Right lobe of liver (tissue), 6 donors: Measurements from ENCODE around the gene IPPK. TPM values are rescaled to one million over a fixed set of nuclear protein-coding genes. Genes with fewer than 3 reads are reported as not detected.
A peak's percentile ranks its signal among the peaks of the same experiment; 100 is the strongest.

Experiments
- ATAC-seq, 4 donors: fragments of 200-7000 bp; cut with Tn5 transposase; one replicate each; pipeline ENCODE4 v1.9.1; 2020; ENCODE audit warnings: mild to moderate bottlenecking in 4 of 4, moderate library complexity in 4 of 4
- DNase-seq, 3 donors: peaks; one replicate each; pipeline ENCODE4 v3.0.0-alpha.2; 2020
- H3K27ac ChIP-seq, 3 donors: fragments of 200-600 bp; one replicate each; pipeline ENCODE4 v1.8.0; 2022
- H3K27me3 ChIP-seq, 2 donors: fragments of 200-600 bp; one replicate each; pipeline ENCODE4 v1.8.0; 2022
- H3K36me3 ChIP-seq, 4 donors: fragments of 200-600 bp; sonication (generic) in 1 of 4; one replicate each; pipeline versions ENCODE4 v1.5.1 to v1.8.0; 2017 to 2022; ENCODE audit warnings: control low read depth in 1 of 4
- H3K4me1 ChIP-seq, 4 donors: fragments of 200-600 bp; sonication (generic) in 1 of 4; one replicate each; pipeline versions ENCODE4 v1.5.1 to v1.8.0; 2017 to 2022; ENCODE audit warnings: control low read depth in 1 of 4
- H3K4me3 ChIP-seq, 3 donors: fragments of 200-600 bp; one replicate each; pipeline ENCODE4 v1.8.0; 2022
- H3K9me3 ChIP-seq, 4 donors: fragments of 200-600 bp; sonication (generic) in 1 of 4; one replicate each; pipeline versions ENCODE4 v1.5.1 to v1.8.0; 2017 to 2022; ENCODE audit warnings: control low read depth in 1 of 4
- POLR2A ChIP-seq: fragments of 450-650 bp; IDR thresholded peaks from one replicate; pipeline ENCODE4 v1.6.1; 2017; ENCODE audit warnings: antibody characterized with exemption, mild to moderate bottlenecking
- WGBS: methylation state at CpG from one replicate; pipeline ENCODE4 v1.1.6; 2018; ENCODE audit warnings: low coverage, low lambda C conversion rate; ENCODE audit not compliant: insufficient coverage; ENCODE audit errors: missing lambda C conversion rate; 5-methylcytosine and 5-hydroxymethylcytosine counted together
- intact Hi-C, 2 donors: fragments of 100-400 bp; cut with DNase I; formaldehyde crosslinking; loops; one replicate each; pipeline versions ENCODE4 v1.11.2 to v1.14.1; 2022
- total RNA-seq, 6 experiments: library from RNA; depleted of rRNA in 2 of 6; stranded (reverse); fragments of >200 nt in 2 of 6; fragmentation: NEBNext Ultra II Directional in 3 of 6; extraction: Animal tissue kit (Norgen Biotek cat#: 25700) in 3 of 6; gene quantifications; one replicate each; pipeline versions ENCODE4 v1.1.0 to v1.2.4, GENCODE V29; 2016 to 2023
- TF ChIP-seq, protein P1 (sequence below), 4 donors: fragments of 200-600 bp in 3 of 4; fragments of 450-650 bp in 1 of 4; IDR thresholded peaks; one replicate each; pipeline versions ENCODE4 v1.5.1 to v1.8.0; 2016 to 2022; ENCODE audit warnings: antibody characterized with exemption in 4 of 4, mild to moderate bottlenecking in 2 of 4
- donor health status: DM: no; HTN: yes; CAD: no.
- donor health status: DM: no; HTN: no; CAD: no.
- donor health status: DM: no; HTN: no; CAD: no.
- donor health status: DM: no; HTN: yes; CAD: no.
- donor health status: DM: no; HTN: yes; CAD: no.

Gene IPPK
- total RNA-seq, 6 experiments from 2014 or later, result 2.4 to 4.9 (median 3.7) TPM

DNA sequence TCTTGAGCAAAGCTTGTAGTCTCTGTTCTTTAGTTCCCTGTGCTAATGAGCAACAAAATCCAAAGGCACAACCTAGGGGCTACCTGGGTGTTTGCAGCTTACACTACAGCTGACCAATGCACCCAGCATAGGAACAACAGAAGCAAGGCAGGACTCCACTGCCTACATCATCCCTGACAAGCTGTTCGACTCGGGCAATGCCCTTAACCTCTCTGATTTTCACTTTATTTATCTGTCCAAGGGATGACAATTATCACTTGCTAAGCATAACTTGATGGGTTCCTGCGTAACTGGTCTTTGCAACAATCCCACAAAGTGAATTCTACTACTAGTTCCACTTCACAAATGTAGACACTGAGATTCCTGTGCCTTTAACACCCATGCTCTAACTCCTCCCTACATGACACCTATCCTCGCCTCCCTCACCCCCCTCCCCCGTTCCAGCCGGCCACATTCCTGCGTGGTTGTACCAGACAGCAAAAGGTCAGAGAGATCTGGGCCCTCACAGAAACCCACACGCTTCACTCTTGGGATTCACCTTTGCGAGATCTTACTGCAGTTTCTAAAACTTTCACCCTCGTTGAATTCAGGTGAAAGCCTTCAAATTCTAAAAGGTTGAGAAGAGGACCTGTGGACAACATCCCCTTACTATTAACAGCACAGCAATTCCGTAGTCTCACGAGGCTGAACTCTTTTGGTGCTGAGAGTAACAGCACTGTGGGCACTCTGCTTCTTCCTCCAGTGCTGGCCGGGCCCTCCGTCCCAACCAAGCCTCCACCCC lies 995 bp downstream of the IPPK start:
- WGBS, result 10% methylated on average over 13 of the region's 14 CpGs
- no peaks in the 10 kb centered on the region for H3K36me3 ChIP-seq
- TF ChIP-seq POLR2A, result peak; percentile 75
- TF ChIP-seq, protein P1, sequence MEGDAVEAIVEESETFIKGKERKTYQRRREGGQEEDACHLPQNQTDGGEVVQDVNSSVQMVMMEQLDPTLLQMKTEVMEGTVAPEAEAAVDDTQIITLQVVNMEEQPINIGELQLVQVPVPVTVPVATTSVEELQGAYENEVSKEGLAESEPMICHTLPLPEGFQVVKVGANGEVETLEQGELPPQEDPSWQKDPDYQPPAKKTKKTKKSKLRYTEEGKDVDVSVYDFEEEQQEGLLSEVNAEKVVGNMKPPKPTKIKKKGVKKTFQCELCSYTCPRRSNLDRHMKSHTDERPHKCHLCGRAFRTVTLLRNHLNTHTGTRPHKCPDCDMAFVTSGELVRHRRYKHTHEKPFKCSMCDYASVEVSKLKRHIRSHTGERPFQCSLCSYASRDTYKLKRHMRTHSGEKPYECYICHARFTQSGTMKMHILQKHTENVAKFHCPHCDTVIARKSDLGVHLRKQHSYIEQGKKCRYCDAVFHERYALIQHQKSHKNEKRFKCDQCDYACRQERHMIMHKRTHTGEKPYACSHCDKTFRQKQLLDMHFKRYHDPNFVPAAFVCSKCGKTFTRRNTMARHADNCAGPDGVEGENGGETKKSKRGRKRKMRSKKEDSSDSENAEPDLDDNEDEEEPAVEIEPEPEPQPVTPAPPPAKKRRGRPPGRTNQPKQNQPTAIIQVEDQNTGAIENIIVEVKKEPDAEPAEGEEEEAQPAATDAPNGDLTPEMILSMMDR (IDR thresholded peaks at IDR 0.05), result no peak
- H3K4me1 ChIP-seq, result peaks cover 0 to 26% (median 9%) of the 10 kb centered on the region in 4 donors
- DNase-seq, result peak in 1 of 3 donors; percentile 76
- ATAC-seq, result peak in 2 of 4 donors; percentile 11 to 51
- H3K27ac ChIP-seq, result peak overlapping the region; percentile 64 to 82 (median 81)
- H3K27me3 ChIP-seq, result no peaks in the 10 kb centered on the region
- H3K9me3 ChIP-seq, result no peaks in the 10 kb centered on the region
- peak overlapping the region; percentile 93 to 97 (median 96) for H3K4me3 ChIP-seq
- intact Hi-C loops, result loop anchor here in 1 of 2 donors (10.0 kb wide), 1 partner anchor 96 kb away; the partner anchor contains the start of gene BICD2

DNA sequence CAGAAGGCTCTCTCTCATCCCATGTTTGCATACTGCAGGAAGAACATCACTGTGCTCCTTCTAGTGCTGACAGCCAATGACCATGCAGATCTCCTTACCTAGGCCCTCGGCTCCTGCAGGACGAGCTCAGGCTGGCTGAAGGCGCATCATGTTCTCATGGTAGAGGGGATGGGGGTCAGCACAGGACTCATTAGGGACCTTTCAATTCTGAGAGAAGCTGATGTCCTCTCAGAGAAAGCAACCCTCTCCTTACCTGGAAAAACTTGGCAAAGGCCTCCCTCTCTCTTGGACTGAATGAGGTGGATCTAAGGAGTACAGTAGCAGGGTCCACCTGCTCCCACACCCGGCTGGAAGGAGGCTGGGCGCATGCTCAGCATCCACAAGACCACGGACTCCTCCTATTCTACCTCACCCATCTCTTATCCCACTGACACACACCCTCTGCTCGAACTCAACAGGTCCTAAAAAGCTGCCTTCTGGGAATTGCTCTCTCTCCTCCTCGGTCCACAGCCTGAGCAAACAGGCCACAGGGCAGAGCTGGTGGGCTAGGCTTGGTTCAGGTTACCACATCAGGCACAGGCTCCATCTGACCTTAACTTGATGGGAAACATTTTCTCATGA lies 2.9 kb downstream of the IPPK start:
- Histone ChIP-seq H3K4me3 (no peak overlapping the region), H3K9me3 (no peaks in the 10 kb centered on the region), H3K4me1 (peaks cover 0 to 26% (median 9%) of the 10 kb centered on the region in 4 donors), H3K36me3 (no peaks in the 10 kb centered on the region), H3K27me3 (no peaks in the 10 kb centered on the region), H3K27ac (no peak overlapping the region)
- no peak for TF ChIP-seq POLR2A
- TF ChIP-seq, protein P1 (IDR thresholded peaks at IDR 0.05), result no peak
- intact Hi-C loops, result loop anchor here in 1 of 2 donors (10.0 kb wide), 1 partner anchor 98 kb away; the partner anchor contains the start of gene BICD2
- WGBS, result 81% methylated on average over 7 of the region's 8 CpGs
- ATAC-seq (no peak), DNase-seq (no peak)

DNA sequence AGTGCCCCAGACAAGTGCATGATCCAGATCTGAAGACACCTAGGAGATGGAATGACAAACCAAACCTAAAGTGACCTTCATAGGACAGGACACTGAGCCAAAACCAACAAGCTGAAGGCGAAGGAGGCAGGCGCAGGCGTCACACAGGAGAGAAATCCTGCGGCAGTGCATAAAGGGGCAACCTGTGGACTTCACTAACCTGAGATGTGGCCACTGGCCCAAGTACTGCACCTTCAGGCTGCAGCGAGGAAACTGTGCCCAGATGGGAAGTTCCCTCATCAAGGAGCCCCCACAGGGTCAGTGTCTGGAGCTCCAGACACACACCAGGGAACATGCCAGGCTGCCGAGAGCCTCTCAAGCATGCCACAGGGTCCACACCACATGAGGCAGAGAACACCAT lies 3.7 kb downstream of the IPPK start:
- DNase-seq, result no peak
- Histone ChIP-seq H3K9me3 (no peaks in the 10 kb centered on the region), H3K4me1 (peaks cover 0 to 22% (median 9%) of the 10 kb centered on the region in 4 donors), H3K36me3 (no peaks in the 10 kb centered on the region), H3K27ac (peak overlapping the region in 2 of 3 donors; percentile 47 to 56), H3K4me3 (no peak overlapping the region), H3K27me3 (no peaks in the 10 kb centered on the region)
- peak in 1 of 4 donors; percentile 7 for ATAC-seq
- intact Hi-C loops, result loop anchor here in 1 of 2 donors (10.0 kb wide), 1 partner anchor 99 kb away; the partner anchor contains the start of gene BICD2
- 44% methylated on average over 4 of the region's 6 CpGs for WGBS
- no peak for TF ChIP-seq POLR2A
- TF ChIP-seq, protein P1 (IDR thresholded peaks at IDR 0.05), result no peak

DNA sequence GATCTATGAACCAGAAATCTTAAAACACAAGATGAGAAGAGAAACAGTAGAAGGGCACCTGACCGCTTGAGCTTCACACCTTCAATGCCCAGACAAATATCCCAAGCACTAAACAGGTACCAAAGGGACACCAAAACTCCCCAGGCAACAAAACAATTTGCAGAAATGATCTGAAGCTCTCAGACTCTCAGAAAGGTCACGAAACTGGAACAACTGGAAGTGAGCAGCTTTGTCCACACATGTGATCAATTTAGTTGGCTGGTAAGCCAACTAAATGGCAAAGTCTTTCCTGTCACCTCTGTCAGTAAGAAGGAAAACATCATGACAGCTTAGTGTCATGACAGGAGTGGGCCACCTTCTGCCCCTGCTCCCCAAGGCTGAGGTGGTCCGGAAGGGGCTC lies 4.1 kb downstream of the IPPK start:
- WGBS, result 73% methylated on average over 3 of the region's 3 CpGs
- no peaks in the 10 kb centered on the region for H3K9me3 ChIP-seq

More for the DNA sequence above, 4.1 kb downstream of the IPPK start:
- TF ChIP-seq POLR2A, result no peak
- TF ChIP-seq, protein P1 (IDR thresholded peaks at IDR 0.05), result no peak
- no peaks in the 10 kb centered on the region for H3K27me3 ChIP-seq
- H3K27ac ChIP-seq, result peak overlapping the region in 2 of 3 donors; percentile 47 to 56
- H3K36me3 ChIP-seq, result no peaks in the 10 kb centered on the region
- intact Hi-C loops, result loop anchor here in 1 of 2 donors (10.0 kb wide), 1 partner anchor 99 kb away; the partner anchor contains the start of gene BICD2
- H3K4me3 ChIP-seq, result no peak overlapping the region
- peaks cover 0 to 19% (median 9%) of the 10 kb centered on the region in 4 donors for H3K4me1 ChIP-seq
- DNase-seq (no peak), ATAC-seq (peak in 1 of 4 donors; percentile 1)
